Epithelial cell of umbilical artery (primary cell): ENCODE results near the gene ENOX2. TPM values are rescaled to one million over a fixed set of nuclear protein-coding genes. Genes with fewer than 3 reads are reported as not detected.

Experiments used
- total RNA-seq: library from RNA; depleted of rRNA; stranded (reverse); fragments of >200 nt; gene quantifications from 2 replicates; pipeline ENCODE4 v1.2.3, GENCODE V29; 2014

Gene ENOX2, protein sequence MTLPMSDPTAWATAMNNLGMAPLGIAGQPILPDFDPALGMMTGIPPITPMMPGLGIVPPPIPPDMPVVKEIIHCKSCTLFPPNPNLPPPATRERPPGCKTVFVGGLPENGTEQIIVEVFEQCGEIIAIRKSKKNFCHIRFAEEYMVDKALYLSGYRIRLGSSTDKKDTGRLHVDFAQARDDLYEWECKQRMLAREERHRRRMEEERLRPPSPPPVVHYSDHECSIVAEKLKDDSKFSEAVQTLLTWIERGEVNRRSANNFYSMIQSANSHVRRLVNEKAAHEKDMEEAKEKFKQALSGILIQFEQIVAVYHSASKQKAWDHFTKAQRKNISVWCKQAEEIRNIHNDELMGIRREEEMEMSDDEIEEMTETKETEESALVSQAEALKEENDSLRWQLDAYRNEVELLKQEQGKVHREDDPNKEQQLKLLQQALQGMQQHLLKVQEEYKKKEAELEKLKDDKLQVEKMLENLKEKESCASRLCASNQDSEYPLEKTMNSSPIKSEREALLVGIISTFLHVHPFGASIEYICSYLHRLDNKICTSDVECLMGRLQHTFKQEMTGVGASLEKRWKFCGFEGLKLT
- 9.7 and 10.2 TPM in 2 replicates for total RNA-seq

DNA sequence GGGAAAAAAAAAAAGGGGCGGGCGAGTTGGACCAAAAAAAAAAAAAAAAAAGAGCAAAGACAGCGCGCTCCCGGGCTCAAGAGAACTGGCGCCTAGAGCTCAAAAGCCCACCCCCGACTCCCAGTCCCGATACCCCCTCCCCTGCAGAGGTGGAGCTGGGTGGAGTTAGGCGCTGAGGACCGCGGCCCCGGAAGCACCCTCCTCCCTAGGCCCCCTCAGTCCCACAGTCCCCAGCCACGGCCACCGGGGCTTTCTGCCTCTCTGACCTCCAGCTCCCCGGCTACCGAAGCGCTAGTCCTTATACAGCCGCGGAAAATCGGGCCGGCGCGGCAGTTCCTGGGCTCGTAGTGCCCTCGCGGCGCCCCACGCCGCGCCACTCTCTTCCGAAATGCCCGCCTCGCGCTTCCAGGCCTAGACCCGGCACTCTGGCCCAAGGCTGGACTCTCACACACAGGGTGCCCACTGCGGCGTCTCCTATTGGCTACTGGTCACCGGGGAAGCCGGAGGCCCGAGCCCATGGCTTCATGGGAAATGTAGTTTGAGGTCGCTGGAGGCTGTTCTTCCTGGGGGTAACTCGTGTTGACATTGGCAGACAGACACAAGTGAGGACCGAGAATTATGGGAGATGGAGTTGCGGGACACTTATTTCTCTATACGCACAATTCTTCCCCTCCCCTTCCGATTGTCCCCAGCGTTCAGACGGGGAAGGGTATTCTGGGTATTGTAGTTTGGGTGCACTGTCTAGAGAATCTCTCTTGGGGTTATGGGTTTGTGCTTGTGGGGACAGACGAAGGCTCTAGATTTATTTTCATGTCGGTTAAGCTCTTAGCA is at the start of gene ENOX2:
Gene ENOX2 (minus strand): TSS at position 427 of the 831 bp plus-strand sequence. CDS start 199,993 bp downstream, outside the sequence.

Other genes with a start within 250 kb of the ENOX2 start
- gene ARHGAP36, start 155.1 kb upstream of the ENOX2 start, total RNA-seq = not detected in 2 replicates